ENCODE results near the gene BZW2.

- TF ChIP-seq, protein P1, sequence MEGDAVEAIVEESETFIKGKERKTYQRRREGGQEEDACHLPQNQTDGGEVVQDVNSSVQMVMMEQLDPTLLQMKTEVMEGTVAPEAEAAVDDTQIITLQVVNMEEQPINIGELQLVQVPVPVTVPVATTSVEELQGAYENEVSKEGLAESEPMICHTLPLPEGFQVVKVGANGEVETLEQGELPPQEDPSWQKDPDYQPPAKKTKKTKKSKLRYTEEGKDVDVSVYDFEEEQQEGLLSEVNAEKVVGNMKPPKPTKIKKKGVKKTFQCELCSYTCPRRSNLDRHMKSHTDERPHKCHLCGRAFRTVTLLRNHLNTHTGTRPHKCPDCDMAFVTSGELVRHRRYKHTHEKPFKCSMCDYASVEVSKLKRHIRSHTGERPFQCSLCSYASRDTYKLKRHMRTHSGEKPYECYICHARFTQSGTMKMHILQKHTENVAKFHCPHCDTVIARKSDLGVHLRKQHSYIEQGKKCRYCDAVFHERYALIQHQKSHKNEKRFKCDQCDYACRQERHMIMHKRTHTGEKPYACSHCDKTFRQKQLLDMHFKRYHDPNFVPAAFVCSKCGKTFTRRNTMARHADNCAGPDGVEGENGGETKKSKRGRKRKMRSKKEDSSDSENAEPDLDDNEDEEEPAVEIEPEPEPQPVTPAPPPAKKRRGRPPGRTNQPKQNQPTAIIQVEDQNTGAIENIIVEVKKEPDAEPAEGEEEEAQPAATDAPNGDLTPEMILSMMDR (IDR thresholded peaks at IDR 0.05): no peak
- TF ChIP-seq POLR2A (IDR thresholded peaks at IDR 0.05): no peak
Observed at GRCh38 chr7:16698200-16698905, 52.4 kb downstream of the BZW2 start.

Measured in transverse colon (tissue), 3 donors.